MM.1S (cell line): ENCODE results near the gene LRRC71.

Experiments
- DNase-seq: peaks from one replicate; pipeline ENCODE4 v3.0.0-alpha.2; 2015
- H2AFZ ChIP-seq: fragments of 300-600 bp; sonication (generic); 2 replicates; pipeline ENCODE4 v1.6.0; 2016; ENCODE audit warnings: antibody characterized with exemption, low read length
- H3F3A ChIP-seq: fragments of 300-600 bp; sonication (generic); 2 replicates; pipeline ENCODE4 v1.6.1; 2016; ENCODE audit warnings: mild to moderate bottlenecking, antibody characterized with exemption, low read length, moderate library complexity, mixed read lengths; ENCODE audit not compliant: insufficient read depth
- H3K27ac ChIP-seq: fragments of 300-600 bp; sonication (generic); 2 replicates; pipeline ENCODE4 v1.5.1; 2016; ENCODE audit warnings: mild to moderate bottlenecking, low read length
- H3K27me3 ChIP-seq: fragments of 300-600 bp; sonication (generic); replicated peaks from 2 replicates; pipeline ENCODE4 v1.6.0; 2016; ENCODE audit warnings: low read length; ENCODE audit not compliant: insufficient read depth
- H3K36me3 ChIP-seq: fragments of 300-600 bp; sonication (generic); replicated peaks from 2 replicates; pipeline ENCODE4 v1.6.1; 2016; ENCODE audit warnings: mild to moderate bottlenecking, low read length, mixed read lengths; ENCODE audit not compliant: insufficient read depth
- H3K4me1 ChIP-seq: fragments of 300-600 bp; sonication (generic); 2 replicates; pipeline ENCODE4 v1.6.1; 2016; ENCODE audit warnings: low read length, mixed read lengths
- H3K4me2 ChIP-seq: fragments of 300-600 bp; sonication (generic); 2 replicates; pipeline ENCODE4 v1.6.0; 2016; ENCODE audit warnings: low read depth, low read length
- H3K4me3 ChIP-seq: fragments of 300-600 bp; sonication (generic); 2 replicates; pipeline ENCODE4 v1.5.1; 2016; ENCODE audit warnings: low read length, mixed read lengths
- H3K79me2 ChIP-seq: fragments of 300-600 bp; sonication (generic); 2 replicates; pipeline ENCODE4 v1.6.1; 2016; ENCODE audit warnings: mixed run types, low read length, mixed read lengths
- H3K9ac ChIP-seq: fragments of 300-600 bp; sonication (generic); 2 replicates; pipeline ENCODE4 v1.6.1; 2016; ENCODE audit warnings: low read length, mixed read lengths
- H3K9me2 ChIP-seq: fragments of 300-600 bp; sonication (generic); replicated peaks from 2 replicates; pipeline ENCODE4 v1.6.1; 2016; ENCODE audit warnings: mild to moderate bottlenecking, low read length, mixed read lengths; ENCODE audit not compliant: insufficient read depth
- H3K9me3 ChIP-seq: fragments of 300-600 bp; sonication (generic); replicated peaks from 2 replicates; pipeline ENCODE4 v1.6.1; 2016; ENCODE audit warnings: mild to moderate bottlenecking, low read length, mixed read lengths; ENCODE audit not compliant: insufficient read depth
- H4K20me1 ChIP-seq: fragments of 300-600 bp; sonication (generic); 2 replicates; pipeline ENCODE4 v1.6.1; 2016; ENCODE audit warnings: mild to moderate bottlenecking, low read length, moderate library complexity, mixed read lengths; ENCODE audit not compliant: insufficient read depth
- CTCF ChIP-seq: fragments of 300-600 bp; sonication (generic); IDR thresholded peaks from 2 replicates; pipeline ENCODE4 v1.5.1; 2016; ENCODE audit warnings: antibody characterized with exemption, low read length, mixed read lengths
- EZH2 ChIP-seq: fragments of 300-600 bp; sonication (generic); optimal IDR thresholded peaks from 2 replicates; pipeline ENCODE3; 2017; ENCODE audit warnings: low read depth, mild to moderate bottlenecking, antibody characterized with exemption, low read length, mixed read lengths
- EZH2phosphoT487 ChIP-seq: fragments of 300-600 bp; sonication (generic); IDR thresholded peaks from 2 replicates; pipeline ENCODE4 v1.6.1; 2018; ENCODE audit warnings: antibody characterized with exemption, low read length

The LRRC71 gene

GRCh38 chr1:156927215-156928042 lies 7.0 kb downstream of the LRRC71 start:
- Histone ChIP-seq H3K4me2 (peak overlapping the region; percentile 84), H3K9me3 (no peaks in the 10 kb centered on the region), H3K27ac (no peak overlapping the region), H2AFZ (peak overlapping the region; percentile 56; the same call in 1 of the 2 replicates), H3K9me2 (no peaks in the 10 kb centered on the region), H3K4me3 (peak overlapping the region; percentile 44), H4K20me1 (no peaks in the 10 kb centered on the region), H3K4me1 (peaks cover 7% of the 10 kb centered on the region; the same call in 1 of the 2 replicates), H3F3A (no peaks in the 10 kb centered on the region), H3K9ac (no peak overlapping the region), H3K79me2 (no peaks in the 10 kb centered on the region), H3K36me3 (no peaks in the 10 kb centered on the region), H3K27me3 (peaks cover 85% of the 10 kb centered on the region)
- DNase-seq, result peak; percentile 73
- no peak for TF ChIP-seq EZH2
- TF ChIP-seq CTCF, result peak; percentile 74

GRCh38 chr1:156928043-156928602 lies 7.7 kb downstream of the LRRC71 start:
- Histone ChIP-seq H3K9me3 (no peaks in the 10 kb centered on the region), H3K4me3 (no peak overlapping the region; the same call in 1 of the 2 replicates), H3K9ac (no peak overlapping the region), H3K36me3 (no peaks in the 10 kb centered on the region), H3K79me2 (no peaks in the 10 kb centered on the region), H3F3A (no peaks in the 10 kb centered on the region), H3K4me1 (peaks cover 7% of the 10 kb centered on the region; the same call in 1 of the 2 replicates), H4K20me1 (no peaks in the 10 kb centered on the region), H3K27me3 (peaks cover 78% of the 10 kb centered on the region), H3K9me2 (no peaks in the 10 kb centered on the region), H2AFZ (no peak overlapping the region), H3K4me2 (peak overlapping the region; percentile 84; the same call in 1 of the 2 replicates), H3K27ac (no peak overlapping the region)
- TF ChIP-seq EZH2phosphoT487 (no peak), CTCF (no peak), EZH2 (no peak)
- no peak for DNase-seq

GRCh38 chr1:156929596-156930238 lies 9.3 kb downstream of the LRRC71 start:
- TF ChIP-seq EZH2phosphoT487 (no peak), EZH2 (no peak), CTCF (no peak)
- Histone ChIP-seq H3K36me3 (no peaks in the 10 kb centered on the region), H3F3A (no peaks in the 10 kb centered on the region), H3K27me3 (peaks cover 62% of the 10 kb centered on the region), H3K4me2 (no peak overlapping the region), H3K4me1 (peaks cover 7% of the 10 kb centered on the region; the same call in 1 of the 2 replicates), H2AFZ (no peak overlapping the region), H3K9ac (no peak overlapping the region), H4K20me1 (no peaks in the 10 kb centered on the region), H3K4me3 (no peak overlapping the region), H3K9me2 (no peaks in the 10 kb centered on the region), H3K9me3 (no peaks in the 10 kb centered on the region), H3K27ac (no peak overlapping the region), H3K79me2 (no peaks in the 10 kb centered on the region)
- no peak for DNase-seq
